ENCODE results near the gene BRD3. TPM values are rescaled to one million over a fixed set of nuclear protein-coding genes. Genes with fewer than 3 reads are reported as not detected.

Gene BRD3
- total RNA-seq, 1 donor from 2014 or later = 36.7 TPM

DNA sequence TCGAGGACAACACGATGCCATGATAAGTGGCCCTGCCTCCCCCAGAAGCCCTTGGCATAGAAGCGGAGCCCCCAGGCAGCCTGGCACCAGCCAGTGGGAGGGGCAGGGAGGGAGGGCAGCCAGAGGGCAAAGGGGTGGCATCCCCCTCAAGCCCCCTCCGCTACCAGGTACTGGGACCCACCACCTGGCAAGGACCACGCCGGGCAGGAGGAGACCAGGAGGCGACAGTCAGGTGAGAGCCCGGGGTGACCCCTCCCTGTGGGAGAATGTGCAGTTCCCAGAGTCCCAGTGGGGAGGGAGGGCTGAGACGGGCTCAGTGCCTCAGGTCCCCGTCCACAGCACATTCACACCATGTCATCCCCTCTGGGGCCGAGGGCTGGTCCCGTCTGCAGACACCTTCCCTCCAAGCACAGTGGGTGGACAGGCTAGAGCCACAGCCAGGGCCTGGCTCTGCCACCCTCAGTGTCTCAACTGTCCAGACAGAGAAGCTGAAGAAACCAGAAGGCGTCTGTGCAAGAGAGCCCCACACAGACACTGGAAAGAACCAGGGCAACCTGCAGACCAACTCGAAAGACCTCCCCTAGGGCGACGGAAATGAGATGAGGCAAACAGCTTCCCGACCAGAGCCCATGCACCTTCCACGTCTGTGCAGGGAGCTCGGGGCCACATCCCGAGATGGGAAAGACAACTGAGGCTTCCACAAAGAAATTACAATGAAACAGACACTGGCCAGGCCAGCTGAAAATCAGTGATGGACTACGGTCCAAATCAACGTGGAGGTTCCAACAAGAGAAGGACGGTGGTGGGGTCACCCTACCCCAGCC lies 11.1 kb downstream of the BRD3 start:
- no peak overlapping the region for H3K4me3 Mint-ChIP-seq
- H3K9me3 Mint-ChIP-seq = no peaks in the 10 kb centered on the region
- no peak for DNase-seq (ENCODE audit: low spot score)
- H3K36me3 Mint-ChIP-seq (ENCODE audit: low read depth) = no peaks in the 10 kb centered on the region
- intact Hi-C loops (cut with micrococcal nuclease) = no loop called here
- no peaks in the 10 kb centered on the region for H3K27me3 Mint-ChIP-seq (ENCODE audit: insufficient read depth)
- no peaks in the 10 kb centered on the region for H3K4me1 Mint-ChIP-seq (ENCODE audit: low read depth)
- no peak overlapping the region for H3K27ac Mint-ChIP-seq

DNA sequence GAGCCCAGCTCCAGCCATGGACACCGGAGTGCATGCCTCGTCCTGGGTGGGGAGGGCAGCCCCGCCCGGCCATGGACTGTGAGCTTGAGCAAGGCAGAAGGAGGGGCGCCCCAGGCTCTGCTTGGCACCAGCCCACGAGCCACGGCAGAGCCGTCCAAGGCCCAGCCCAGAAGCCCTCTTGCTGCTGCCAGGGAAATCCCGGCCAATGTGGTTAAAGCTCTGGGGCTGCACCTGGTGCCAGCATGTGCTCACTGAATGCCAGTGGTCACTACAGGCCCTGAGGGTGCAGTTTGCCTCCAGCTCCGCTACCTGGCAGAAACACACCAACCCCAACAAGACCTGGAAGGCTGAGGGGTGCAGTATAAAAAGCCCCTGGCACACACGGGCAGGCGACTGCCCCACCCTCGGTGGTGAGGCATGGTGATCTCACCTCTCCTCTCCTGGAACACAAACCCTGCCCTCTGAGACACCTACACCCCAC lies 11.8 kb downstream of the BRD3 start:
- H3K36me3 Mint-ChIP-seq (ENCODE audit: low read depth) = no peaks in the 10 kb centered on the region
- H3K4me1 Mint-ChIP-seq (ENCODE audit: low read depth) = no peaks in the 10 kb centered on the region
- H3K9me3 Mint-ChIP-seq = no peaks in the 10 kb centered on the region
- intact Hi-C loops (cut with micrococcal nuclease) = no loop called here
- H3K27me3 Mint-ChIP-seq (ENCODE audit: insufficient read depth) = no peaks in the 10 kb centered on the region
- H3K27ac Mint-ChIP-seq = no peak overlapping the region
- H3K4me3 Mint-ChIP-seq = no peak overlapping the region
- no peak for DNase-seq (ENCODE audit: low spot score)

DNA sequence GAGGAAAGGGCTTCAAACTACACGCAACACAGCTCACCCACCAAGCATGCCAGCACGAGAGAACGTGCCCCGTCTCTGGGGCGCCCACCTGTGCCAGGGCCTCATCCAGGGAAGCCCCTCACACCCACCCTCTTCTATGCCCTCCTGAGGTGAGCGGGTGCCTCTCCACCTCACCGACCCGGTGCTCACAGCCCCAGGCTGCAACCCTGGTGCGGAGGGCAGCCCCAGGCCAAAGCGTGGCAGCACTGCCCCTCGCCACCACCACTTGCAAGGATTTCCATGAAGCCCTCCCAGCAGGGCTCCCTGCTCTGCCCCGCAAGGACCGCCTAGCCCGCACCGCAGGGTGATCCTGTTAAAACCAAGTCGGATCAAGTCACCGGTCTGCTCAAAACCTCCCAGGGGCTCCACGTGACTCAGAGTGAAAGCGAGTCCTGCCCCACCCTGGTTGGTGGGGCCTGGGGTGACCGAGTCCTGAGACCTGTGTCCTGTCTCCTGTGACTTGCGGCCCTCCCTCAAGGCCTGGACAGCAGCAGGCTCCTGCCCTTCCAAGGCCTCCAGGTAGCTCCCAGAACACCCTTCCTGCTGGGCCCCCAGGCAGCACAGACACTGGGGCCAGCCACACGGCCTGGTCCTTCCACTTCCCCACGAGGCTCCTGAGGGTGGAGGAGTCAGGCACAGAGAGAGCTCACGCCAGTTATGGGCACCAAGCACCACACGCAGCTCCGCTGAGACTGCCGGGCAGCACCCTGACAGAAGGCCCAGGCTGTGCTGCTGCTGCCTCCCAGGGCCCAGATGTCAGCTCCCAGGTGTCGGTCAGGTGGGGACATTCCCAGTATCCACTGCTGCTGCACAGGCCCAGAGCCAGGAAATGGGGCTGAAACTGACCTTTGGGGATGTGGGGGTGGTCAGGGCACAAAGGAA lies 12.7 kb downstream of the BRD3 start:
- Mint-ChIP-seq H3K9me3 (no peaks in the 10 kb centered on the region), H3K4me3 (no peak overlapping the region), H3K27ac (no peak overlapping the region), H3K36me3 (ENCODE audit: low read depth) (no peaks in the 10 kb centered on the region), H3K27me3 (ENCODE audit: insufficient read depth) (no peaks in the 10 kb centered on the region), H3K4me1 (ENCODE audit: low read depth) (no peaks in the 10 kb centered on the region)
- DNase-seq (ENCODE audit: low spot score) = no peak
- intact Hi-C loops (cut with micrococcal nuclease) = no loop called here

DNA sequence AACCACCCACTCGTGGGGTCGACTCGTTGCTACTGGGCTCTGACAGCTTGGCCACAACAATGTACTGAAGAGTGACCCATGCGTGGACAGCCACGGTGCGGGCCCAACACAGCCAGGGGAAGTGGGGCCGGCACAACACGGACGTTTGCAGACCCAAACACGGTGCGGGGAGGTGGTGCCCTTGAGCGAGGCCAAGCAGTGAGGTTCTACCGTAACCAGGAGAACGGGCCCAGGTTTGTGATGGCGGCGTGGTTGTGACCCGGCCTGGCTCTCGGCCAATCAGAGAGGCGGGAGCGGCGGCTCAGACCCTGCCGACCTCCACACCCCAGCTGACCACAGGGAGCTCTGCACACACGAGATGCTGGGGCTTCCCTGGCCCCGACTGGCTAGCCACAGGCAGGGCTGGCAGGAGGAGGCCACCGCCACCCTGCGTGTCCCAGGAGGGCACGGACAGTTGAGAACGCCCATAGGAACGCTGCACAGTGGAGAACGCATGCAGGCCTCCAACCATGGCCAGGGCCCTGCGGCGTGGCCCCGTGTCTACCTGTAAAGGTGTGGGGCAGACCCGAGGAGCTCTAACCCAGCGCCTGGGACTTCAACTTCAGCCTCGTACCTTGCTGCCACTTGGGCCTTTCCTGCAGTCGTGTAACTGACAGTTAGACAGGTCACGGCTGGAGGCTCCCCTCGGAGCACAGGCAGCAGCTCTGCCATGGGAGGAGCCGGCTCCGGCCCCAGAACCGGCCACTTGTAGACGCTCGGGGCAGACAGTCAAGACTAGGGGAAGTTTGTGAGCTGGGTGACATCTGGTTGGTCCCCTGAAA lies 13.7 kb downstream of the BRD3 start:
- Mint-ChIP-seq H3K27me3 (ENCODE audit: insufficient read depth) (no peaks in the 10 kb centered on the region), H3K9me3 (no peaks in the 10 kb centered on the region), H3K27ac (no peak overlapping the region), H3K4me1 (ENCODE audit: low read depth) (no peaks in the 10 kb centered on the region), H3K4me3 (no peak overlapping the region), H3K36me3 (ENCODE audit: low read depth) (no peaks in the 10 kb centered on the region)
- intact Hi-C loops (cut with micrococcal nuclease) = no loop called here
- no peak for DNase-seq (ENCODE audit: low spot score)

DNA sequence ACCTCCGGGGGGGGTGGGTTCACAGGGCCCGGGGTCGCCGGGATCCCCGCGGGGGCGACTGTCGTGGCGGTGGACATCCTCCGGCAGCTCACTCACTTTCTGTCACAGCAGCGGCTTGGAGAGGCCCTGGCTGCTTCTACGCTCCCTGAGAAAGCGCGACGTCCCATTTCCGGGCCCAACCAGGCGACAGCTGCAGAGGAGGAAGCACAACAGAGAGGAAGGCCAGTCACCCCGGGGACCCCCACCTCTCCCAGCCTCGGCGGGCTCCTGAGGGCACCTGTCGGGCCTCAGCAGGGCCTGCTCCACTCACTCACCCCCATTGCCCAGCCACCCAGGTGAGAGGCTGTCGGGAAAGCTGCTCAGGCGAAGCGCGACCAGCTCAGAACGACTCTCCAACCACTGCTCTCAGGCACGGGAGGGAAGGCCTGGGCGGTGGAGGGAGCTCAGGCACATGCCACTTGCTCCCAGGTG lies 14.4 kb downstream of the BRD3 start:
- intact Hi-C loops (cut with micrococcal nuclease) = no loop called here
- no peaks in the 10 kb centered on the region for H3K9me3 Mint-ChIP-seq
- no peak overlapping the region for H3K27ac Mint-ChIP-seq
- no peaks in the 10 kb centered on the region for H3K4me1 Mint-ChIP-seq (ENCODE audit: low read depth)
- DNase-seq (ENCODE audit: low spot score) = no peak
- H3K27me3 Mint-ChIP-seq (ENCODE audit: insufficient read depth) = no peaks in the 10 kb centered on the region
- no peak overlapping the region for H3K4me3 Mint-ChIP-seq
- no peaks in the 10 kb centered on the region for H3K36me3 Mint-ChIP-seq (ENCODE audit: low read depth)

DNA sequence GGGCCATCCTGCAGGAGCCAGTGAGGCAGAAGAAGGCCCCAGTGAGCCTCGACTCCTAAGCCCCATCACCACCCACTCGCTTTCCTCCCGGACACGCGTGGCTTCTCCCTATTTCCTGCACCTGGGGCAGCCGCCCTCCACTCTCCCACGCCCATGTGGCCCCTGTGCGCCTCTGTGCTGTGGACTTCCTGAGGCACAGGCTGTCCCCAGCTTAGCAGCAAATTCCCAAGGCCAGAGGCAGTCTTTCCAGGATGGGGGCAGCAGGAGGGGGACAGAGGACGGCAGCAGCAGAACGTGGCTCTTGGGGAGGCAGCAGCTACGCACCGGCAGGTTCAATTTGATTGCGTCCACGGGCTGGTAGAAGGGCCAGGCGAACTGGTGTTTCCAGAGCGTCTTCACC lies 14.9 kb downstream of the BRD3 start:
- no peak for DNase-seq (ENCODE audit: low spot score)

DNA sequence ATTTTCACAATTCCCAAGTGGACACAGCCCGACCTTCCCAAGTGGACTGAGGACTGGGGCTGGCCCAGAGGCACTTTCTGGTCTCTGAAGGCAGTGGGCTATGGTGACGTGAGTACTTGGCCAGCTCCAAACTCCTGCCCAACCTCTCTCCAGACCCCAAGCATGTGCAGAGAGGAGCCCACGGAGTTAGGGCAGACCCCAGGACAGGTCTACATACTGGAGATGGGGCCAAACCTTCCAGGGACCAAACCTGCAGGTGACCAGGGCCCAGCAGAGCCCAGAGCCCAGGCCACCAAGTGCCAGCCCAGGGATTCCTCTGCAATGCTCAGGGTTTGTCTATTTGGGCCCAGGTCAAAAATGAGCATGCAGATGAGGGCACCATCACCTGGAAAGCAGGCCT lies 15.3 kb downstream of the BRD3 start:
- H3K9me3 Mint-ChIP-seq = no peaks in the 10 kb centered on the region
- no peak overlapping the region for H3K4me3 Mint-ChIP-seq
- no peaks in the 10 kb centered on the region for H3K4me1 Mint-ChIP-seq (ENCODE audit: low read depth)
- no peak for DNase-seq (ENCODE audit: low spot score)
- H3K36me3 Mint-ChIP-seq (ENCODE audit: low read depth) = no peaks in the 10 kb centered on the region
- H3K27ac Mint-ChIP-seq = no peak overlapping the region
- H3K27me3 Mint-ChIP-seq (ENCODE audit: insufficient read depth) = no peaks in the 10 kb centered on the region
- intact Hi-C loops (cut with micrococcal nuclease) = no loop called here

More for the DNA sequence above, 14.9 kb downstream of the BRD3 start:
- Mint-ChIP-seq H3K36me3 (ENCODE audit: low read depth) (no peaks in the 10 kb centered on the region), H3K9me3 (no peaks in the 10 kb centered on the region), H3K27me3 (ENCODE audit: insufficient read depth) (no peaks in the 10 kb centered on the region), H3K27ac (no peak overlapping the region), H3K4me1 (ENCODE audit: low read depth) (no peaks in the 10 kb centered on the region), H3K4me3 (no peak overlapping the region)
- intact Hi-C loops (cut with micrococcal nuclease) = no loop called here

DNA sequence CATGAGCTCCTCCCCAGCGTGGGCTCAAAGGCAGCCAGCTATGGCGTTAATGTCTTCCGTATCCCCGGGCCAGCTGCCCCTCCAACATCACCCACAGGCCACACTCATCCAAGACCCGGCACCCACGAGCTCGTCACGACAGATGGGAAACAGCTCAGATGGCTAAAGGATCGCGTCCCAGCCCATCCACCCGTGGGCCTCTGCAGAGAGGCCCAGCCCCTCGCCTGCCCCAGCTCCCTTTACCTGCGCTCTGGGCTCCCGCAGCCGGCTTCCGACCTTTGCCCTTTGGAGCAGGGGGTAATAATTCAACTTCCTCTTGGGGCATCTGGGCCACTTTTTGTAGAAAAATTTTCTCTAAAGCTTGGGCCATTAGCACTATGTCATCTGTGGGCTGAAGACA lies 16.5 kb downstream of the BRD3 start:
- Mint-ChIP-seq H3K4me3 (no peak overlapping the region), H3K9me3 (no peaks in the 10 kb centered on the region), H3K27me3 (ENCODE audit: insufficient read depth) (no peaks in the 10 kb centered on the region), H3K4me1 (ENCODE audit: low read depth) (no peaks in the 10 kb centered on the region), H3K36me3 (ENCODE audit: low read depth) (no peaks in the 10 kb centered on the region), H3K27ac (no peak overlapping the region)
- DNase-seq (ENCODE audit: low spot score) = no peak
- intact Hi-C loops (cut with micrococcal nuclease) = no loop called here

DNA sequence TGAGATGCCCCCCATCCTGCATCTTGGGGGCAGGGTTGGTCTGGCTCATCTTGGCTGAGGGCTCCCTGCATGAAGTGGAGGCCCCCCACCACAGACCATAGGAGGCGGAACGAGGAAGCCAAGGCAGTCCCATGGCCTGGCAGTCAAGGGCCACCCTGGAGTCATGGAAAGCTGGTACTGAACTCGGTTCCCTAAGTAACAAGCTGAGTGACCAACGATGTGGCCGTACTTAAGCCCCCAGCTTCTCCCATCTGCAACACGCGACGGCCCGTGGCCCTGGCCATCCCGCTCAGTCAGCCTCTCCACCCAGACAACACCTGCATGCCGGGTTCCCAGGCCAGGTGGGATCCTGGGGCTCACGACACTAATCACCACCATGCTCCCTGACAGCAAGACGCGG lies 17.1 kb downstream of the BRD3 start:
- no peak for DNase-seq (ENCODE audit: low spot score)
- intact Hi-C loops (cut with micrococcal nuclease) = no loop called here
- Mint-ChIP-seq H3K36me3 (ENCODE audit: low read depth) (no peaks in the 10 kb centered on the region), H3K4me1 (ENCODE audit: low read depth) (no peaks in the 10 kb centered on the region), H3K27ac (no peak overlapping the region), H3K27me3 (ENCODE audit: insufficient read depth) (no peaks in the 10 kb centered on the region), H3K9me3 (no peaks in the 10 kb centered on the region), H3K4me3 (no peak overlapping the region)

DNA sequence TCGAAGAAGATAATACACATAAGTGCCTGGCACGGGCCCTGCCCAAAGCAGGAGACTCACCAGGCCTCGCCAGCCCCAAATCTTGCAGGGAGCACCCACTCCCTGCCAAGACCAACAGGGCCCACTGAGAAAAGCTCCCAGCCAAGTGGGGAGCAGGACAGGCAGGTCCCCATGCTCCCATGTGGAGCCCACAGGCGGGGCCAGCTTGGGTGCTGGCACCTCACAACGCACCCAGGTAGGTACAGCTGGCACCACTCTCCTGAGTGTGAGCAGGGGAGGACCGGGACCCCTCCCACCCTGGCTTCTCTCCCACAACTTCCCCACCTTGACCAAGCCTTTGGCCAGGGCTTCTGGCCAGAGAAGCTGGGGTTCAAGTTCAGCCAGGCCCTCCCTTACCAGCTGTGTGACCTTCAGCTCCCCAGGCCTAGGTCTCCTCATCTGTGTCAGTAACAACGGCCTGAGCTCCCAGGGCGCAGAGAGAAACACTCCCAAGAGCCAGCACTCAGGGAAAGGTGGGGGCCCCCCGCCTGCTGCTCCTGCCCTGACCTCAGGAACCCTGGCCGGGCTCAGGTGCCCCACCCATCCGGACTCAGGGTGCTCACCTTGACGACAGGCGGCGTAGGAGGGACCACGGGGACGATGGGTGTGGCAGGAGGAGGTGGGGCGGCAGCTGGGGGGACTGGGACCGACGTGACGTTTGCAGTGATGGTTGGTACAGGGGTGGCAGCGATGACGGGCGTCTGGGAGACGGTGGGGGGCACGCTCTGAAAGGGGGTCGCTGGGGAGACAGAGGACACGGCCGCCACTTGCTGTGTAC lies 17.8 kb downstream of the BRD3 start:
- intact Hi-C loops (cut with micrococcal nuclease) = no loop called here
- no peak overlapping the region for H3K27ac Mint-ChIP-seq
- H3K36me3 Mint-ChIP-seq (ENCODE audit: low read depth) = no peaks in the 10 kb centered on the region
- H3K9me3 Mint-ChIP-seq = no peaks in the 10 kb centered on the region
- H3K4me1 Mint-ChIP-seq (ENCODE audit: low read depth) = no peaks in the 10 kb centered on the region
- H3K4me3 Mint-ChIP-seq = no peak overlapping the region
- H3K27me3 Mint-ChIP-seq (ENCODE audit: insufficient read depth) = no peaks in the 10 kb centered on the region
- DNase-seq (ENCODE audit: low spot score) = no peak

DNA sequence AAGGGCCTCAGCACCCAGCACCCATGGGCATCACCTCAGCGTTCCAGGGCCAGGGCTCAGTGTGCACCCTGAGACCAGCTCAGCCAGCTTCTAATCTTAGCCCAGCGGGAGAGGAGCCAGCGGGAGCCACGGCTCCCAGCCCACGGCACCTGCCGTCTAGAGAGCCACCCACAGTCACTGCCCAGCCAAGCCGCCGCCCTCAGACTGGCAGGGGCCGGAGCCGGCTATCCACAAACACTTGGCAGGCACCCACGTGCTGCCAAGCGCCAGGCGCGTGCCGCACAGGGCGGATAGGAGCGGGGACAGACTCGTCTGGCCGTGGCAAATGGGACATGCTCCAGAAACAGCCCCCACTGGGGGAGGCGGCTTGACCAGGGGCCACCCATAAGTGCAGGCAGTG lies 18.6 kb downstream of the BRD3 start:
- no peak overlapping the region for H3K27ac Mint-ChIP-seq
- no peaks in the 10 kb centered on the region for H3K4me1 Mint-ChIP-seq (ENCODE audit: low read depth)
- DNase-seq (ENCODE audit: low spot score) = no peak
- intact Hi-C loops (cut with micrococcal nuclease) = no loop called here
- H3K9me3 Mint-ChIP-seq = no peaks in the 10 kb centered on the region
- no peaks in the 10 kb centered on the region for H3K36me3 Mint-ChIP-seq (ENCODE audit: low read depth)
- H3K27me3 Mint-ChIP-seq (ENCODE audit: insufficient read depth) = no peaks in the 10 kb centered on the region
- H3K4me3 Mint-ChIP-seq = no peak overlapping the region

DNA sequence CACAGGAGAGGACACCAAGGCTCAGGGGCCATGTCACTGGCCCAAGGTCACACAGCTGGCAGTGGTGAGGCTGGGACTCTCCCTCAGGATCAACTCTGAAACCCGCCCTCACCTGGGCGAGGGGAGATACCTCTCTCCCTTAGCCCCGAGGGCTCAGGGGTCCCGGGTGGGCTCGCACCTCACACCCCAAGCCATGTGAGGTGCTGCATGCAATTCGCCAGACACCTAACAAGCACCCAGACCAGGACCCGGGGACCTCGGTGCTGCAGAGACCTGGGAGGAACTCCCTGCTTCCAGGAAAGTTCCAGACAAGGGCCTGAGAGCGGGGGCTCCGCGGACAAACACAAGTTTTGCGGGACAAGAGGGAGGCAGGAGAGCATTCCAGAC lies 19.3 kb downstream of the BRD3 start:
- no peaks in the 10 kb centered on the region for H3K36me3 Mint-ChIP-seq (ENCODE audit: low read depth)
- no peaks in the 10 kb centered on the region for H3K27me3 Mint-ChIP-seq (ENCODE audit: insufficient read depth)
- H3K4me3 Mint-ChIP-seq = no peak overlapping the region
- DNase-seq (ENCODE audit: low spot score) = no peak
- H3K4me1 Mint-ChIP-seq (ENCODE audit: low read depth) = no peaks in the 10 kb centered on the region
- no peaks in the 10 kb centered on the region for H3K9me3 Mint-ChIP-seq
- no peak overlapping the region for H3K27ac Mint-ChIP-seq
- intact Hi-C loops (cut with micrococcal nuclease) = no loop called here
